HG02642 (cell line): ENCODE measurements around the gene ALG6.
"Not testable (repeated sequence)": the region's sequence is repeated elsewhere in the genome, so short reads cannot be mapped to it uniquely, and the experiment has no call there.

Experiments
- ATAC-seq: cut with Tn5 transposase; IDR thresholded peaks from one replicate; pipeline ENCODE4 v1.9.1; 2021; ENCODE audit warnings: mild to moderate bottlenecking; ENCODE audit not compliant: unreplicated experiment, poor library complexity

Gene ALG6

GRCh38 chr1:63327417-63328054 lies 39.9 kb upstream of the ALG6 start:
- peak; percentile 57 for ATAC-seq

- no peak for ATAC-seq
Observed at GRCh38 chr1:63328122-63328521, 39.3 kb upstream of the ALG6 start.

- no peak for ATAC-seq
Observed at GRCh38 chr1:63328781-63329180, 38.6 kb upstream of the ALG6 start.

GRCh38 chr1:63329621-63330330 lies 37.7 kb upstream of the ALG6 start:
- ATAC-seq: no peak

- no peak for ATAC-seq
Observed at GRCh38 chr1:63330331-63330916, 37.0 kb upstream of the ALG6 start.

GRCh38 chr1:63342402-63342801 lies 25.0 kb upstream of the ALG6 start:
- ATAC-seq: no peak

- ATAC-seq: no peak
Observed at GRCh38 chr1:63343922-63344321, 23.5 kb upstream of the ALG6 start.

GRCh38 chr1:63350320-63350719 lies 17.1 kb upstream of the ALG6 start:
- ATAC-seq: no peak

- ATAC-seq: no peak
Observed at GRCh38 chr1:63352736-63353135, 14.7 kb upstream of the ALG6 start.

- not testable (repeated sequence) for ATAC-seq
Observed at GRCh38 chr1:63356234-63356633, 11.2 kb upstream of the ALG6 start.

- ATAC-seq: no peak
Observed at GRCh38 chr1:63359561-63359960, 7.9 kb upstream of the ALG6 start.

- ATAC-seq: no peak
Observed at GRCh38 chr1:63362073-63362472, 5.4 kb upstream of the ALG6 start.

GRCh38 chr1:63362578-63362977 lies 4.8 kb upstream of the ALG6 start:
- ATAC-seq: no peak

GRCh38 chr1:63363014-63363413 lies 4.4 kb upstream of the ALG6 start:
- no peak for ATAC-seq

GRCh38 chr1:63366908-63367214 lies 566 bp upstream of the ALG6 start:
- no peak for ATAC-seq

- no peak for ATAC-seq
Observed at GRCh38 chr1:63368131-63368530, 704 bp downstream of the ALG6 start.

GRCh38 chr1:63379583-63379982 lies 12.2 kb downstream of the ALG6 start:
- ATAC-seq: no peak

- ATAC-seq: no peak
Observed at GRCh38 chr1:63381741-63382140, 14.3 kb downstream of the ALG6 start.

GRCh38 chr1:63401945-63402344 lies 34.5 kb downstream of the ALG6 start:
- no peak for ATAC-seq

- ATAC-seq: no peak
Observed at GRCh38 chr1:63403386-63403785, 36.0 kb downstream of the ALG6 start.

GRCh38 chr1:63405021-63405420 lies 37.6 kb downstream of the ALG6 start:
- no peak for ATAC-seq

GRCh38 chr1:63405987-63406386 lies 38.6 kb downstream of the ALG6 start:
- no peak for ATAC-seq
